Eye (tissue), 1 donor: Measurements from ENCODE around the gene CTDSP1.

ENCODE experiments used
- DNase-seq: peaks from one replicate; pipeline ENCODE4 v3.0.0-alpha.2; 2015

Gene CTDSP1

DNA sequence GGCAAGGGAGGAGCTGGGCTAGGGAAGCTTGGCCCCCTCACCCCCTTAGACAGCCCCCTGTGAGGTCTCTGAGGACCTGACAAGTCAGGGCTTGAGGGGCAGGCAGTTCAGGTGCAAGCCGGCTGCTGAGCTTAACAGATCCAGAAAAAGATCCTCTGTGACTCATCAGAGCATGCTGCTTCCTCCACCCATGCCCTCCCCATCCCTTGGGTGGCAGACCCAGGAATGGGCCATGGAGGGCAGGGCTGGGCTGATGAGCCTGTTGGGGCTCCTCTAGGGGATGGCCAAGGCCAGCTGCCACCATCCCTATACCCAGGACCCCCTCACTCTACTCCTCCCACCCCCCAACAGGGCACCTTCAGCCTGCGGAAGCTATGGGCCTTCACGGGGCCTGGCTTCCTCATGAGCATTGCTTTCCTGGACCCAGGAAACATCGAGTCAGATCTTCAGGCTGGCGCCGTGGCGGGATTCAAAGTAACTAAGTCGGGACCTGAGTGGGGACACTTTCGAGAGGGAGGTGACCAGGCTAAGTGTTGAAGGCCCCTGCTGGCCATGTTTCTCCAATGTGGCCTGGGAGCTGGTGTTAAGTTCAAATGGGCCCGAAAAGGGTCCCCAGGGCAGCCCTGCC, 15.7 kb upstream of the CTDSP1 start:
- no peak for DNase-seq

DNA sequence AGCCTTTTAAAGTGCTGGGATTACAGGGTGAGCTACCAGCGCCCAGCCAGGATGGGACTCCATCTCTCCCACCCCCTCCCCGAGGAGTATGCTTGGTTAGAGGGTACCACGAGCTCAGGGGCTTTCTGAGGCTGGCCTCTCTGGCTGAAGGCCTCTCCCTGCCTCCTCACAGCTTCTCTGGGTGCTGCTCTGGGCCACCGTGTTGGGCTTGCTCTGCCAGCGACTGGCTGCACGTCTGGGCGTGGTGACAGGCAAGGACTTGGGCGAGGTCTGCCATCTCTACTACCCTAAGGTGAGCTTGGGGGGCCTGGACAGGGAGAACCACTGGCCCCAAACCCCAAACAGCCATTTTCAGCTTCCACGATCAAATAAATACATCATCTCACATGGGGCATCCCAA, 14.7 kb upstream of the CTDSP1 start:
- no peak for DNase-seq

DNA sequence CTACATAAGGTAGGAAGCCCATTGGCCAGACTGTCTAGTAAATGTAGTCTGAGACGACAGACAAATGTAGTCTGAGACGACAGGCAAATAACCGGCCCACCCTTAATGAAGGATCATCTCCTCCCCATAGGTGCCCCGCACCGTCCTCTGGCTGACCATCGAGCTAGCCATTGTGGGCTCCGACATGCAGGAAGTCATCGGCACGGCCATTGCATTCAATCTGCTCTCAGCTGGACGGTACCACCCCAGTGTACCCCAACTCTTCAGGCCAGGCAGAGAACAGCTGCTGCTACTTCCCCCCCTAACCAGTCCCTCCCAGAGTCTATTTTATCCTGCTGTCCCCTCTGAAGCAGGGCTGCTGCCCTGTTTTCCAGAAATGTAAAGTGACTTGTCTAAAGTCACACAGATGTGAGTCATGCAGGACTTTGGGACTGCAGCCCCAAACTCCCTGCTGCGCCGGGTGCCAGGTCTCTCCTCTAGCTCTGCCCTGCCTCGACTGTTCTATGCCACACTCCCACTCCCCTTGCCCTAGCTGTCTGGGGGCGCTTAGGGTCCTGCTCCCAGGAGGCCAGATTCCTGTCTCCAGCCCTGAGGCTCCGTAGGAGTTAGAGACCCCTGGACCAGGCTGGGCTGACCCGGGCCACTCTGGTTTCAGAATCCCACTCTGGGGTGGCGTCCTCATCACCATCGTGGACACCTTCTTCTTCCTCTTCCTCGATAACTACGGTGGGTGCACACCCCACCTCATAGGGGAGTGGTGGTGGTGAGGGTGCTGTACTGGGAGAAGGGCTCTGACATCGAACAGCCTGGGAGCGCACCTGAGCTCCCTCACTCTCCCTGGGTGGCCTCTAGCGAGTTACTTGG, 12.9 kb upstream of the CTDSP1 start:
- DNase-seq = no peak

DNA sequence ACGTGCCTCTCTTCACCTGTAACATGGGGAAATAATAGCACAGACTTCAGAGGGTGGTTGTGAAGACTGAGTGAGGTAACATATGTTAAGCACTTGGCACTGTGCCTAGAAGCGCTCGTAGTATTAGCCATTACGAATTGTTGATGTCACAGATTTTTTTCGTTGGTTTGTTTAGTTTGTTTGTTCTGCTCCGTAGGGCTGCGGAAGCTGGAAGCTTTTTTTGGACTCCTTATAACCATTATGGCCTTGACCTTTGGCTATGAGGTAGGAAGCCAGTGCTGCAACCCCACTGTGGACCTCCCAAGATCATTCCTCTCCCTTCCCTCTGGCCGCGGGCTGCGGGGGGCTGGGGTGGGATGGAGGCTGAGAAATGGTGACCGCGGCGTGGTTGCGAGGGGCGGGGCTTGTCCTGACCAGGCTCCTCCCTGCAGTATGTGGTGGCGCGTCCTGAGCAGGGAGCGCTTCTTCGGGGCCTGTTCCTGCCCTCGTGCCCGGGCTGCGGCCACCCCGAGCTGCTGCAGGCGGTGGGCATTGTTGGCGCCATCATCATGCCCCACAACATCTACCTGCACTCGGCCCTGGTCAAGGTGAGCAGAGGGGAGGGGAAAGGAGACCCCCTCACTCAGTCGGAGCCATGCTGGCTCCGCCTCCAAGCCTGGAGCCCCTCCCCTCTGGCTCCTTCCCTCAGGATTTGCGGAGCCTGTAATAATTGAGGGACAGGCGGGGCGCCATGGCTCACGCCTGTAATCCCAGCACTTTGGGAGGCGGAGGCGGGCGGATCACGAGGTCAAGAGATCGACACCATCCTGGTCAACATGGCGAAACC, 12.1 kb upstream of the CTDSP1 start:
- DNase-seq = peak; percentile 78

DNA sequence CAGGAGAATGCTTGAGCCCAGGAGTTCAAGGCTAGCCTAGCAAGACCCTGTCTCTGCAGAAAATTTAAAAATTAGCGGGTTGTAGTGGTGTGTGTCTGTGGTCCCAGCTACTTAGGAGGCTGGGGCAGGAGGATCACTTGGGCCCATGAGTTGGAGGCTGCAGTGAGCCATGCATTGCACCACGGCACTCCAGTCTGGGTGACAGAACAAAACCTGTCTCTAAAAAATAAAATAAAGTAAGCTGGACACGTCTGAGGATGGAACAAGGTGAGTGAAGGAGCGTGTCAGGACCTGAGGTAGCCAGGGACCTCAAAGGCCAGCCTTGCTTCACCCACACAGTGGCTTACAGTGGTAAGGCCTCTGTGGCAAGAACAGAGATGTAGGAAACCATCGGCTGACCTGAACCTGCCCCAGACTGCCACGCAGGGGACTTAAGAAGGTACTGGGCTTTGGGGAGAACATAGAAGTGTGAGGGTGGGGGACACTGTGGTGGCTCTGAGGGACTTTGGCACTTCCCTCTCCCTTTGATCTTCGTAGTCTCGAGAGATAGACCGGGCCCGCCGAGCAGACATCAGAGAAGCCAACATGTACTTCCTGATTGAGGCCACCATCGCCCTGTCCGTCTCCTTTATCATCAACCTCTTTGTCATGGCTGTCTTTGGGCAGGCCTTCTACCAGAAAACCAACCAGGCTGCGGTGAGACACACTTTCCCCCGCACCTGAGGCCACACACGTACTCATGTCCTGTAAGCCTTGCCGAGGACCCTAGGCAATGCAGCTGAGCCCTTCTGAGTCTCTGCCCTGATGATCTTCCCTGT, 10.1 kb upstream of the CTDSP1 start:
- DNase-seq = no peak

DNA sequence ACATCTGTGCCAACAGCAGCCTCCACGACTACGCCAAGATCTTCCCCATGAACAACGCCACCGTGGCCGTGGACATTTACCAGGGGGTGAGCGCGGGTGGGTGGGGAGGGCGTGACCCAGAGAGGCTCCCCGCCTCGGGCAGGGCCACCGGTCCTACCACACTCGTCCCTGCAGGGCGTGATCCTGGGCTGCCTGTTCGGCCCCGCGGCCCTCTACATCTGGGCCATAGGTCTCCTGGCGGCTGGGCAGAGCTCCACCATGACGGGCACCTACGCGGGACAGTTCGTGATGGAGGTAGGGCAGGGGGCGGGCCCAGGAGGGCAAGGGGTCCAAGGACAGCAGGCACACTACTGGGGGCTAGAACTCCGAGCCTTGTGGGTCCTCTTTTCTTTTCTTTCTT, 8.5 kb upstream of the CTDSP1 start:
- no peak for DNase-seq

DNA sequence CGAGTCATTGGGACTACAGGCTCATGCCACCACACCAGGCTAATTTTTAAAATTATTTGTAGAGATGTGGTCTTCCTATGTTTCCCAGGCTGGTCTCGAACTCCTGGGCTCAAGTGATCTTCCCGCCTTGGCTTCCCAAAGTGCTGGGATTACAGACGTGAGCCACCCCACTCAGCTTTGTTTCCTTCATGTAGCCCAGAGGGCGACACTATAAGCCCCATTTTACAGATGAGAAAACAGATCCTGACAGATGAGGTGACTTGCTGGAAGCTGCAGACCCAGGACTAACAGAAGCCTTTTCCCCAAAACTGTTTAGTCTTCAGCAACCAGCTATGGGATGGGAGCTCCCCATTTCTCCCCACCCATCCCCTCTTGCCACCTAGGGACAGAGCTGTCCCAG, 7.2 kb upstream of the CTDSP1 start:
- no peak for DNase-seq

DNA sequence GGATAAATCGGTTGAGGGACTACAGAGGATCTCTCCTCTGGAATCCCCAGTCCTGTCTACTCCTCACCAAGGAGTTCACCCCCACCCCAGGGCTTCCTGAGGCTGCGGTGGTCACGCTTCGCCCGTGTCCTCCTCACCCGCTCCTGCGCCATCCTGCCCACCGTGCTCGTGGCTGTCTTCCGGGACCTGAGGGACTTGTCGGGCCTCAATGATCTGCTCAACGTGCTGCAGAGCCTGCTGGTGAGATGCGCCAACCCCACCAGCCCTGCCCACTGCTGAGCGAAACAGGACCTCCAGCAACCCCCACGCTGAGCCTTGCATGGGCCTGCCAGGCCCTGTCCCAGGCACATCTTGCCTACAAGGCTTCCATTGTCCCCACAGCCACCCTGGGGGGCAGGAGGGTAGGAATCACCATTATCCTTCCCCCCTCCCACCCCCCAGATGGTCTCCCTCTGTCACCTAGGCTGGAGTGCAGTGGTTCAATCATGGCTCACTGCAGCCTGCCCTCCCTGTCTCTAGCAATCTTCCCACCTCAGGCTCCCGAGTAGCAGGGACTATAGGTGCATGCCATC, 6.7 kb upstream of the CTDSP1 start:
- DNase-seq = no peak

DNA sequence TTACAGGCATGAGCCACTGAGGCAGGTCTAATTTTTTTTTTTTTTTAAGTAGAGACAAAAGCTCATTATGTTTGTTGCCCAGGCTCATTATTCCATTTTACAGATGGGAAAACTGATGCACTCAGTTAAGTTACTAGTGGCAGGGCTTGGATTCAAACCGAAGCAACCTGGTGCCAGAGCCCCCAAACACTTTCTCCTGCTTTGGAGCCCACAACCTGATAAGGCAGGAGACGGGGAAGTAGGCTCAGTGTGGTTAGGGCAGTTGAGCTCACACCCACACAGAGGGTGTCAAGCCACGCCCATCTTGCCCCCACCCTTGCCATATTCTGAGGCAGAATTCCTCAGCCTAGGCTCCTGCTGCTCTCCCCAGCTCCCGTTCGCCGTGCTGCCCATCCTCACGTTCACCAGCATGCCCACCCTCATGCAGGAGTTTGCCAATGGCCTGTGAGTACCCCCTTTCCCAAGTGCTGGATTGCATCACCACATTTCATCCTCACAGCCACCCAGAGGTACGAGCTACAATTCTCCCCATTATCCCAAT, 5.8 kb upstream of the CTDSP1 start:
- no peak for DNase-seq

DNA sequence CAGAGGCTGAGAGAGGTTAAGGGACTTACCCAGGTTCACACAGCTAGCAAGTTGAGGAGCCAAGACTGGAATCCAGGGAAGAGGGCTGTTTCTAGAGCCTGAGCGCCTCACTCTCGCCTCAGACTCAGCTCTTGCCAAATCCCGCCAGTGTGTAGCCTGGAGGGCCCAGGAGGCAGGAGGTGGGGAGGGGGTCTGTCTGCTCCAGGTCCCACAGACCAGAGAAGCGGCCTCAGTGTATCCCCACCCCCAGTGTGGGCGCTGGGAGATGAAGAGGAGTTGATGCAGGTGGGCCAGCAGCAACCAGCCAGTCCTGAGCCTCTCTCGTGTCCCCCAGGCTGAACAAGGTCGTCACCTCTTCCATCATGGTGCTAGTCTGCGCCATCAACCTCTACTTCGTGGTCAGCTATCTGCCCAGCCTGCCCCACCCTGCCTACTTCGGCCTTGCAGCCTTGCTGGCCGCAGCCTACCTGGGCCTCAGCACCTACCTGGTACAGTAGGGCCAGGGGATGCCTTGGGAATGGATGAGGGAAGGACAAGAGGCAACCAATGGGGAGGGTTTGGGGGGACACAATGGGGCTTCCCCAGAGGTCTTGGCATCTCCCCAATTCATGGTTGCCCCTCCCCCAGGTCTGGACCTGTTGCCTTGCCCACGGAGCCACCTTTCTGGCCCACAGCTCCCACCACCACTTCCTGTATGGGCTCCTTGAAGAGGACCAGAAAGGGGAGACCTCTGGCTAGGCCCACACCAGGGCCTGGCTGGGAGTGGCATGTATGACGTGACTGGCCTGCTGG, 5.2 kb upstream of the CTDSP1 start:
- DNase-seq = no peak

DNA sequence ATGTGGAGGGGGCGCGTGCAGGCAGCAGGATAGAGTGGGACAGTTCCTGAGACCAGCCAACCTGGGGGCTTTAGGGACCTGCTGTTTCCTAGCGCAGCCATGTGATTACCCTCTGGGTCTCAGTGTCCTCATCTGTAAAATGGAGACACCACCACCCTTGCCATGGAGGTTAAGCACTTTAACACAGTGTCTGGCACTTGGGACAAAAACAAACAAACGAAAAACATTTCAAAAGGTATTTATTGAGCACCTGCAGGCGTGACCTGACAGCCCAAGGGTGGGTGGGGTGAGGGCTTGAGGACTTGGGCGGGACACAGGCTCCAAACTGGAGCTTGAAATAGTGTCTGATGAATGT, 4.6 kb upstream of the CTDSP1 start:
- DNase-seq = no peak

DNA sequence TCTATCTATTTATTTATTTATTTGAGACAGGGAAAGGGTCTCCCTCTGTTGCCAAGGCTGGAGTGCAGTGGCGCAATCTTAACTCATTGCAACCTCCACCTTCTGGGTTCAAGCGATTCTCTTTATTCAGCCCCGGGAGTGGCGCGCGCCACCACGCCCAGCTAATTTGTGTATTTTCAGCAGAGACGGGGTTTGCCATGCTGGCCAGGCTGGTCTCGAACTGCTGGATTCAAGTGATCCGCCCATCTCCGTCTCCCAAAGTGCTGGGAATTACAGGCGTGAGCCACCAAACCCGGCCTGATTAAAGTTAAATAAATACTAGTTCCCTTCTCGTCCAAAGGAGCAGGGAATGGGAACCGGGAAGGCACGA, 4.2 kb upstream of the CTDSP1 start:
- DNase-seq = no peak

DNA sequence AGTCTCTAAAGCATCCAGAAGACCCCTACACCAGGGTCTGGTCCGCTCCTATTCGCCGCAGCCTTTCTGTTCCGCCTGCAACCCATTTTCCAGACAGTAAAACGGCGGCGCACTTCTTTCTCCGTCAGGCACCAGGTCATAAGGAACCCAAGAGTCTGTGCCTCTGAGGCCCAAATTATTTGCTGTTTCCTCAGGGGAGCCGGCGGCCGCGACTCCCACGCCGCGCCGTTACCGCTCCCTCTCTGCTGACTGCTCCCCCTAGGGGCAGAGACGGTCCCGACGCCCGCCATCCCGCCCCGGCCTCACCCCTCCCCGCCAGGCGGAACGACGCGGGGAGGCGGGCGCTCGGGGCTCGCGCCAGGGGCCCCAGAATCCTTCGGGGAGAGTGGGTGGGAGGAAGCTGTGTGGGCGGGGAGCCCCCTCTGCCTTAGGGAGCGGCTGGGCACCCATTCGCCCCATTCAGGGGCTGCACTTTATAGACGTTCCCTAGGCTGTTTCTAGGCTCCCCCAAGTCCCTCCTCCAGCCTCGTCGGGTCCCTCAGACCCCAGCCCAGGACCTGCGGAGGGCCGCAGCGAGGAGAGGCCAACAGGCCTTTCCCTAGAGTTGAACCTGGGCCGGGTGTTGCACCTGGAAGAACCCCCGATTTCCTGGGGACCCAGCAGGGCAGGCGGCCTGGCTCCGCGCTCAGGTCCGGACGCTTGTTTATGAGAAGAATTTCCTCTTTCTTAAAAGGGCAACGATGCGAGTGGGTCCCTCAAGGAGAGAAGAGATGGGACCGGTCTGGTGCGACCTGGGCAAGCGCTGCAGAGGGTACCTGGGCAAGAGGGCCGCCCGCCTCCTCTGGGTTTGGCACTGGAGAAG, 3.6 kb upstream of the CTDSP1 start:
- peak; percentile 99 for DNase-seq

DNA sequence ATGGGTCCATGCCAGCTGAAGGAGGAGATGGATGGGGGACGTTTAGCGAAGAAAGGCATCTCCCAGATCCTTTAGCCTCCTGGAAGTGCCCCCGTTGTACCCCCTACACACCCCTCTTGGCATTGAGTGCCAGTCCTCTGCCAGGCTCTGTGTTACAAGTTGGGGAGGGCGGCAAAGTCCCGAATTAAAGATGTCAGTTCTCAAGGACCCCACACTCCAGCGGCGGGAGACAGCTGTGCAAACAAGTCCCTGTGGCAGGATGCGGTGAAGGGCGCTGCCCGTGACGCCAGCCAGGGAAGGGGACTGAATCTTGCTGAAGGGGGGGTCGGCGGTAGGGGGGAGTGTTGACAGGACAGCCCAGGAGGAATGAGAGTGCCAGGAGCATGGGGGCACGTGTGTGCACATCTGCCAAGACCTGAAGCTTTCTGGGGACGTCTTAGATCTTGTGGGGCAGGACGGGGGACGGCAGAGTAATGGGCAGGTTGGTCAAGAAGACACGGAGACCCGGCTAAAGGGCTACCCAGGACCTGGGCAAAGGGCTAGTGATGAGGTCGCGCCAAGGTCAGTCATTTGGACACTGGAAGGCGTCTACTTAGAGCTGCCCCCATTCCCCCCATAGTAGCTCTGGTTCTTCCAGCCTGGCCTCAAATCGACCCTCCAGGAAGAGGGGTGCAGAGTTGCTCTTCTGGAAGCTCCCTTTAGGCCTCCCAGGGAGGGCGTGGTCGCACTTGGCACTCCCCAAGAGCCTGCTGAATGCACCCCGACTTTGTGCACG, 2.8 kb upstream of the CTDSP1 start:
- DNase-seq = no peak

DNA sequence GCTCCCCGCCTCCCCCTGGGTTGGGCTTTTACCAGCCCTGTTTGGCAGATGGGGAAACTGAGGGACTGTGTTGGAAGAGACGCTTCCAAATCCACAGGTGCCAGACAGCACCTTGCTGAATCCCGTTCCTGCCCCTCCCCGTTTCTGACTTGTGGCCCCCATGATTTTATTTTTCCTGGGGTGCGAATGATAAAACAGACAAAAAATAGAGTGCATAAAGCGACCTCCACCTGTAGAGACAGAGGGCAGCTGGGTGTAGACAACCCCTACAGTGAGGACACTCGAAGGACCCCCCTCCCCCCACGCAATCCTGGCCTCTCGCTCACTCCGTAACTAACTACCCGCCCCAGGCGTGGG, 2.2 kb upstream of the CTDSP1 start:
- DNase-seq = no peak

DNA sequence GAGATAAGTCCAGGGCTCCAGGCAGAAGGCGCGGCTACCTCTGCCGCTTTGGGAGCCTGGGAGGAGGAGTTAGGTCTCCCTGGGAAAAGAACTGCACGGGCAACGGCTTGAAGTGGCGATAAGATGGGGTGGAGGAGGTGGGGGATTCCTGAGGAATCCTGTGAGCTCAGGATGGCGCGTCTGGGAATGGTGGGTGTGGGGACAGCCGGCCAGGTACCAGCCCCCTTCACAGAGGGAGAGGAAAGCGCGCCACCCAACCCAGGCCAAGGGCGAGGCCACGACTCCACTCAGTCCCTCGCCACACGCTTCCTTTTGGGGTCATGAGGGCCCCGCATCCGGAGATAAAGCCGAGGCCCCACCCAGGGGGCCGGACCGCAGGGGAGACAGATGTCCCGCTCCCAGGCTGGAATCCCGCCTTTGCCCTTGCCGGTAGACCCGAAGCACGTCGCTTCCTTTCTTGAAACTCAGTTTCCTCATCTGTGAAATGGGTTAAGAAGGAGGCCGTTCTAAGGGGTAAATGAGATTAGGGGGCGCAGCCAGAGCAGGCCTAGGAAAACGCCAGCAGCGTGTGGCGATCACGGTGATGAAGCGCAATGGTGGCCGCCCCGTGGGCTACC, 1.7 kb upstream of the CTDSP1 start:
- peak; percentile 77 for DNase-seq

DNA sequence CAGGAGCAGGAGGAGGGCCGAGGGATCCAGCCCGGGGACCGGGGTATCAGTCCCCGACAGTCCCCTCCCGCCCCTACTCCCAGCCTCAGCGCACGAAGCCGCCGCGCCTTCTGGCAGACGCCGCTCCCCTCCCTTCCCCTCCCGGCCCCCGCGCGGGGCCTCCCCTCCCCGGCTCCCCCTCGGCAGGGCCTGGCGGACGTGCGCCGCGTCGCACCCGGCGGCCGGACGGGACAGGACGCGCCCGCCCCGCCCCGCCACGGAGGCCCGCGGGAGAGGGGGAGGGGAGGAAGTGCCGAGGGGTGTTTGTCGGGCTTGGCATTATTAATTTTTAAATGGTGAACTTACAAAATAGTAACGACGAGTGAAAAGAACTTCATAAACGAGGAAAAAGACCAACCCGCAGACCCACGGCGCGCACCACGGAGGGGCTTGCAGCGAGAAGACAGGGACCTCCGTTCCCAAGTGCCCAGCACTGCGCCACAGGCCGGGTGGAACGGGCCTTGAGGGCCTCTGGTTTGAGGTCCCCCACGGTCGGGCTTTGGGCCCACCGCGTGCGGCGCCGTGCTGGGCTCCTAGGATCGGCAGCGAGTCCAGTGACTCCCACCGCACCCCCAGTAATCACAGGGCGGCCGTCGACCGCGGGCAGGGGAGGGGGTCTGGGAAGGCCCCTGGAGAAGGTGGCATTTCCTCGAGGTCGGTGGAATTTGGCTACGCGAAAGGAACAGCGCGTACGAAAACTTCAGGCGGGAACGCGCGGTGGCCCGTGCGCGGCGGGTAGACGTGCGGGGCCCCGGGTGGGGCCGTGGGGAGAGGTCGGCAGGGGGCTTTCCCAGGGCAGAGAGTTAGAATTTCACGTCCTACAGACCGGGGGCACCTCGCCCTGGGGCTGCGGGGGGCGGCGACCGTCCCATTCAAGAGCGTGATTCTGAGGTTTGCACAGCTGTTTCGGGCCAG, 954 bp upstream of the CTDSP1 start:
- peak; percentile 86 for DNase-seq
